Colon (tissue), 2 donors: ENCODE results near the gene AP1S3.

Experiments
- FAIRE-seq: peaks from 2 replicates; lab custom pipeline; 2012; peaks lifted over from hg19 to GRCh38; lab: Jason Lieb, UNC
- donor health status: control.
- donor health status: control.

Gene AP1S3

DNA sequence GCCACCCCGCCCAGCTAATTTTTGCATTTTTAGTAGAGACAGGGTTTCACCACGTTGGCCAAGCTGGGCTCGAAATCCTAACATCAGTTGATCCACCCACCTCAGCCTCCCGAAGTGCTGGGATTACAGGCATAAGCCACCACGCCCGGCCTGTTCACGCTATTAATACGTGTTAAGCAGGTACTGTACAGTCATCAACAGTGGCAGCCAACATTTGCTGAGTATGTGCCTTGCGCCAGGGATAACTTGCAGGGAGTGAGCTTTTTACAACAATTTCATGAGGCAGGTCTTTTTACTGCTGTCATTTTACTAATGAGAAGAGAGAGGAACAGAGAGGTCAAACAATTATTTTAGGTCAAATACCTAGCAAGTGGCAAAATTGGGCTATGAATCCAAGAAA, 115.2 kb downstream of the AP1S3 start:
- no peak for FAIRE-seq

DNA sequence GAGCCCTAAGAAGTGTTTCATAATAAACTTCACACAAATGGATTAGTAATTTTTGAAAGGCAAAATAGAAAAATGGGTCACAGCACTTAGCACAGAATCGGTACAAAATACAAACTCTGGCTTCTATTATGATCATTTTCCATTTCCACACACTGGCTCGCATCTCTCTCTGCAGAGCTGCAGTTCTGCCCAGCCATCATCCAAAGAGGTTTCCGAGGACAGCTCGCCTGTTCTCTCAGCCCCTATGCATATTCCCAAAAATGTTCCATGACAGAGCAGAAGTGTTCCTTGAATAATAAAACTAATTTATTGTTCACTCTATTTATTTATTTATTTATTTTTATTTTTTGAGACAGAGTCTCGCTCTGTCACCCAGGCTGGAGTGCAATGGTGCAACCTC, 115.6 kb downstream of the AP1S3 start:
- no peak for FAIRE-seq

DNA sequence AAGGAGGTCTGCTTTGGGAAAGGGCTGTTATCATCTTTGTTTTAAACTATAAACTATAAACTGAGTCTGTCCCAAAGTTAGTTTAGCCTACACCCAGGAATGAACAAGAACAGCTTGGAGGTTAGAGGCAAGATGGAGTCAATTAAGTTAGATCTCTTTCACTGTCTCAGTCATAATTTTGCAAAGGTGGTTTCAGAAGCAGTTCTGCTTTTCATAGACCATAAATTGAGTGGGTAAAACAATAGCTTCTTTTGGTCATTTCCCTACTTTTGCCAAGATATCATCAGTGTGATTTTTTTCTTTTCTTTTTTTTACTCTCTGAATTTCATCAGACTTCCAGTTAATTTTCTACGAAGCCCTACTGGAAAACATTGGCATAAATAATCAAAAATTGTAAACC, 117.0 kb downstream of the AP1S3 start:
- no peak for FAIRE-seq

DNA sequence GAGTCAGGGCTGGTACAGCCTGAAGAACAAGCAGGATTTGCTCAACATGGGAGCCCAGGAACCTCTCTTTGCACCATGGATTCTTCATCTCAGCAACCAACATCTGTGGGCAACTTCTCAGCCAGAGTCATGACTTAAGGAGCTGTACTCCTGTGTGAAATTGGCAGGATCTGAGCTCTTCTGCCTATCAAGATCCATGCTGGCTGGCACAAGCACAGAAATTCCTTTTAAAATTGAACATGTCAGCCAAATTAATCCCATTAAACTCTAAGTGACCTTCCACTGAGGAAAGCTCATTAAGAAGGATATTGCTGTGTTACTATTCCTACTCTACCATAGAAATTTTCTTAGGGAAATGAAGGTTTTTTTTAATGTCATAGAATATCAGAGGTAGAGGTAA, 124.7 kb downstream of the AP1S3 start:
- no peak for FAIRE-seq

DNA sequence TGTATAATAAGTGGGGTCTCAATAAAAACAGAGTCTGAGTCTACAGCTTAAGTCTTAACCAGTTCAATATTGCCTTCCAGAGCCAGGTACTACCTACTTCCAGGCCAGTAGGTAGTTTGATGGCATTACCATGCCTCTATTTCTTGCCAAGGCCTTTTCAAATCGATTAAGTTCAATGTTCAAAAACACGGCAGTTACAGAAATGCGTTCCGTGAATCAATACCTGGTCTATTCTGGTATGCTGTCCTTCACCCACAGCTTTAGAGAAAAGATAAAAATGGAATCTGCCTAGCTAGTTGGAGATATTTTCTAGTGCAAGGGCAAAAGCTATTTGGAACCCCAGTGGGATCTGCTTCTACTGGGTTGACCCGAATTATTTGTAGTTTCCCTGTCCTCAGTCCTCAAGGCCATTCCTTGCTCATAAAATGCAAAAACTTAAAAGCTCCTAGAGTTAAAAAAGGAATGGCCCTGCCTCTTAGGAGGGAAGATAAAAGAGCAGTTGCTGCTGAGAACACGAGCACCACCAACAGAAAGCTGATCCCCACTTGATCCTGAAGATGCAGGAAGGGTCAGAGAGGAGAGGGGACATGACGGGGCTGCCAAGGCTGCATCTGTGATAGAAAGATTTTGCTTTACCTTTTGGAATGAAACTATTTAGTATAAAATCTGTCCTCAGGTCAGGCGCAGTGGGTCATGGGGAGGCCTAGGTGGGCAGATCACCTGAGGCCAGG, 125.6 kb downstream of the AP1S3 start:
- no peak for FAIRE-seq
